HG03103 (cell line): Measurements from ENCODE around the gene GPR75.

Source experiments
- ATAC-seq: cut with Tn5 transposase; IDR thresholded peaks from one replicate; pipeline ENCODE4 v1.9.1; 2021; ENCODE audit warnings: low read depth; ENCODE audit not compliant: unreplicated experiment

GPR75 gene

GRCh38 chr2:53859206-53860181 lies at the start of gene GPR75:
Gene GPR75 (minus strand): TSS chr2:53859967. CDS start chr2:53854756, 5,211 bp downstream.
- no peak for ATAC-seq

- no peak for ATAC-seq
Measured at GRCh38 chr2:53907582-53907981, 47.8 kb upstream of the GPR75 start.

DNA sequence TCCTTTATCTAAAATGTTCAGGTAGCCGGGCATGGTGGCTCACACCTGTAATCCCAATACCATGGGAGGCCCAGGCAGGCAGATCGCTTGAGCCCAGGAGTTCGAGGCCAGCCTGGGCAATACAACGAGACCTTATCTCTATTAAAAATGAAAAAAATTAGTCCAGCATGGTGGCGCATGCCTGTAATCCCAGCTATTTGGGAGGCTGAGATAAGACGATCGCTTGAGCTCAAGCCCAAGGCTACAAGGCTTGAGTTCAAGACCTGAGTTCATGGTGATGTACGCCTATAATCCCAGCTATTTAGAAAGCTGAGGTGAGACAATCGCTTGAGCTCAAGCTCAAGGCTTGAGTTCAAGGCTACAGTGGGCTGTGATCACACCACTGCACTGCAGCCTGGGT lies 45.6 kb upstream of the GPR75 start:
- ATAC-seq: no peak

DNA sequence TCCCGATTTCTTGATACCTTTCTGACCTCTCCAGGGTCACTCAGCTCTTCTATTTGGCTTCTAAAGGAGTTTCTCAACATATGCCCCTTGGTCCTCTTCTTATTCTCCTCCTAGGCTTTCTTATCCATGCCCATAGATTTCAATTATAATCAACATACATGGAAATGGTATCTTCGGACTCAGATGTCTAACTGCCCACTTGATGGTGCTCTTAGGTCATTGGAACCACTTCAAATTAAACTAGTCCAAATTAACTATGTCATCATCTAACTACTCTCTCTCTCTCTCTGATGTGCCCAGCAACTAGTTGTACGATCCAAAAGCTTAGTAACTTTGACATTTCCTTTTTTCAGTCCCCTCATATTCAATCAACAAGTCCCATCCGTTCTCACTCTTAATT lies 43.2 kb upstream of the GPR75 start:
- no peak for ATAC-seq

DNA sequence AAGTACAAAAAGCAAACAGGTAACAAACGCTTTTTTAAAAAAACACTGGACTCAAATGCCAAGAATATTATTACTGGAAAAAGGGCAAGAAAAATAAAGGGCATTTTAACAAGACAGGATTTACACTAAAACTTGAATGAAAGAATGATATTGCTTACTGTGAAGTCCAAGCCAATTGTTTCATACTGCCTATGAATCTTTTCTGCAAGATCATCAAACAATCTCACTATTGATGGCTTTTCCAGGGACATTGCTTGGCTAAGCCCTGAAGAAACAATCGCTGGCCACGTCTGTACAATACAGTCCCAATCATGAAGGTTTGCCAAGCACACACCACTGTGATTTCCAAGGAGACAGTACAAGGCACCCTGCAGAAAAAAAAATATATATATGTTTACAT lies 41.4 kb upstream of the GPR75 start:
- ATAC-seq: no peak

DNA sequence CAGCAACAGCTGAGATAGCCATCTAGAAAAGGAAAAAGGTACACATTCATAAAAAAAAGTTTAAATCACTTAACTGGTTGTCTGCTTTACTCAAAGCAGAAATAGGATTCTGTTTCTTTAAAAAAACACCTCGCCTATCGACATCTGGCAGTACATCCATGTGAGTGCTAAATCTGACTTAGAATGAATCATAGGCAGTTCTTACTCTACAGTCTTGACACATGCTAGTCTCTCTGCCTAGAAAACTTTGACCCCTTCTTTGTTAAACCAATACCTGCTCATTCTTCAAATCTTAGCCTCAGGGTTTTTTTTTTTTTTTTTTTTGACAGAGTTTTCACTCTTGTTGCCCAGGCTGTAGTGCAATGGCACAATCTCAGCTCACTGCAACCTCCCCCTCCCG lies 37.1 kb upstream of the GPR75 start:
- ATAC-seq: no peak

DNA sequence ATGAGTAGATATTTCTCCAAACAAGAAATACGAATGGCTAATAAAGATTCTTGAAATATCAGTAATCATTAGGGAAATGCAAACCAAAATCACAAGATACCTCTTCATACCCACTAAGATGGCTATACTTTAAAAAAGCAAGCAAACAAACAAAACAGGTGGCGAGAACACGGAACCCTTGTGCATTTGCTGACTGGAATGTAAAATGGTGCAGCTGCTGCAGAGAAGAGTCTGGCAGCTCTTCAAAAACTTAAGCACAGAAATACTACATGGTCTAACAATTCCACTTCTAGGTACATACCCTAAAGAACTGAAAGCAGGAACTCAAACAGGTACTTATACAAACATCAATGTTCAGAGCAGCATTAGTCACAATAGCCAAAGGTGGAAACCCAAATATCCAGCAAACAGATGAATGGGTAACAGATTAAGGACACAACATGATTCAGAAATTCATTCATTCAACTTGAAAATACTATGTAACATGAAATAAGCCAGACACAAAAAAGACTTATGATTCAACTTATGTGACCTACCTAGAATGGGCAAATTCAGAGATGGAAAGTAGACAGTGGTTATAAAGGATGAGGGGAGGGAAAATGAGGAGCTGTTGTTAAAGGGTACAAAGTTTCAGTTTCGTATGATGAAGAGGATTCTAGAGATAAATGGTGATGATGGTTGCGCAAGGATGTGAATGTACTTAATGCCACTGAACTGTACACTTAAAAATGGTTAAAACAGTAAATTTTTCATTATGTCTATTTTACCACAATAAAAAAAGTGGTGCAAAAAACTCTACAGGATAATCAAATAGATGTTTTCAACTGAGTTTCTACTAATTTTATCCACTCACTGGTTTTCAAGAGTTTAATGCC lies 26.9 kb upstream of the GPR75 start:
- ATAC-seq: no peak

DNA sequence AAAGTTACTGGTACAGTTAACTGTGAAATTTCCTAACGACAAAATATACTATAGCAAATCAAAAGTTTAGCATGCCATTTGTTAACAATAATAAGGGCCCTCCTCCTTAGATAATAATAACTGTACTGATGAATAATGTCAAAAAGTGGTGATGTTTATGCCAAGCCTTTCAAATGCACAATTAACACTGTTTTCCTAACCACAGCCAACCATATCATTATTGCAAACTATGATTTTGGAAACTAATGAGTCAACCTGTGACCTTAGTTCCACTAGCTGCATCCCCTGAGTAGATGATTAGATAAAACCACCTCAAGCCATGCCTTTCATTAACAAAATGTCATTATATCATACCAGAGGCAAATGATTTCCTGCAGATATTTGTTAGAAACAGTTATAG lies 25.1 kb upstream of the GPR75 start:
- ATAC-seq: no peak

GRCh38 chr2:53881986-53882385 lies 22.2 kb upstream of the GPR75 start:
- ATAC-seq: no peak

GRCh38 chr2:53881360-53881759 lies 21.6 kb upstream of the GPR75 start:
- no peak for ATAC-seq

DNA sequence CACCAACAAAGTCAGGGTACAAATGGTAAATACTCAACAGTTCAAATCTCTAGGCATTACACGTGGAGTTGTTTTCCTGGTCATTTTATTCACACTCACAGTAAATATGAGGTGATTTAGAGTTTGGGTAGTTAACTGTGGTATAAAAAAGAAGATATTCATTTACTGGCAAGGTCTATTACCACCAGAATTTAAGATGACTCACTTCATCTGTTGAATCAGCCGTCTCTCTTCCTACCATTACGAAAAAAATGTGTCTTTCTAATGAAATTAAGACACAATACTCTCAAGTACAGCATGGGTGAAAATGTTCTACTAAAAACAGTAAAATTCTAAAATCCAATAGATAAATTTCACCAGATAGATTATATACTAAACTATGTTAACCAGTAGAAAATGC lies 21.0 kb upstream of the GPR75 start:
- ATAC-seq: no peak

DNA sequence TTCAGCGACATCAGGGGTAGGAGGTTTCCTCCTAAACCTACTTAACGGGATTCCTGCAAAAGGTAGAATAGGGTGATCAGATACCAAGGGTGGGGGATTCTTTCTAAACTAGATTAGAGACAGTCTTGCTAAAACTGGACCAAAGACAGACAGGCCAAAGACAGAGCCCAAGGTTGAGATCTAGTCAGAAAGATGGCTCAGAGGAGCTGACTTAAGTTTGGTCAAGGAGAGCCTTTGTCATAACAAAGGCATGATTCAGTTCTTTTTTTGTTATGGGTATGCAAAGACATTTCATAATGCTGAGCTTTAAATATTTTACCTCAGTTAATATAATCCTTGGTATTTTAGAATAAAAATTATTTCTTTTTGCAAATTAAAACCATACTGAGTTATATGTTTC lies 17.8 kb upstream of the GPR75 start:
- no peak for ATAC-seq

- ATAC-seq: no peak
Measured at GRCh38 chr2:53877112-53877511, 17.3 kb upstream of the GPR75 start.

DNA sequence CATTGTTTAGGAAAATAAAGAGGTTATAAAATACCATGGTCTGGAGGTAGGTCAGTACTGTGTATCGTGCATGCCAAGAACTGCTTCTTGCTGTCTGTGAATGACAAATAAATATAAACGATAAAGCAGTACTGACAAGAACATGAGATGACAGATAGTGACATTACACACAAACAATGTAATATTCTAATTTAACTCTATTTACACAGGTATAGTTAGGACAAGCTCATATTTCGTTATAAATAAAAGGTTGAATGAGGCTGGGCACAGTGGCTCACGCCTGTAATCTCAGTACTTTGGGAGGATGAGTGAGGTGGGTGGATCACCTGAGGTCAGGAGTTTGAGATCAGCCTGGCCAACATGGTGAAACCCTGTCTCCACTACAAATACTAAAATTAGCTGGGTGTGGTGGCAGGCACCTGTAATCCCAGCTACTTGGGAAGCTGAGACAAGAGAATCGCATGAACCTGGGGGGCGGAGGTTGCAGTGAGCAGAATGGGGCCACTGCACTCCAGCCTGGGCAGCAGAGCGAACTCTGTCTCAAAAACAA lies 14.7 kb upstream of the GPR75 start:
- ATAC-seq: no peak

DNA sequence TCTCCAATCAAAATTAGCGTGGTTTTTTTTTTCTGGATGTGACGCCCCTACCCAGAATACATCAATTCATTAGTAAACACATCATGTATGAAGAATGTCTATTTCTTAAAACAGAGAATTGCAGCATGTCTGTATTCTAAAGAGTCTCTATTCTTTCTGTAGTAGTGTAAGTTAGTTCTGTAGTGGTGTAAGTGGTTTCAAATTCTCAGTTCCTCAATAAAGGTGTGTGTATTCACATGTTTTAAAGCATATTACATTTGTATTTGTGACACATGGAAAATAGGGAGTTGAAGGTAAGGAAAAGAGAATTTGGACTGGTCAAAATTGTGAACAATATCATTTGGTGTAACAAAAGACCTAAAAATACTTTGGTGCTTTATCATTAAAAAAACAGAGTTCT lies 8.0 kb upstream of the GPR75 start:
- no peak for ATAC-seq

DNA sequence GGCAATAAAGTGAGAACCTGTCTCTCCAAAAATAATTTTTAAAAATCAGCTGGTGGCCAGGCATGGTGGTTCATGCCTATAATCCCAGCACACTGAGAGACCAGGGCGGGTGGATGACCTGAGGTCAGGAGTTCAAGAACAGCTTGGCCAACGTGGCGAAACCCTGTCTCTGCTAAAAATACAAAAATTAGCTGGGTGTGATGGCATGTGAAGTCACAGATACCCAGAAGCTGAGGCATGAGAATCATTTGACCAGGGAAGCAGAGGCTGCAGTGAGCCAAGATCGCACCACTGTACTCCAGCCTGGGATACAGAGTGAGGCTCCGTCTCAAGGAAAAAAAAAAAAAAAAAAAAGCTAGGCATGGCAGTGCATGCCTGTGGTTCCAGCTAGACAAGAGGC lies 7.4 kb upstream of the GPR75 start:
- ATAC-seq: no peak

DNA sequence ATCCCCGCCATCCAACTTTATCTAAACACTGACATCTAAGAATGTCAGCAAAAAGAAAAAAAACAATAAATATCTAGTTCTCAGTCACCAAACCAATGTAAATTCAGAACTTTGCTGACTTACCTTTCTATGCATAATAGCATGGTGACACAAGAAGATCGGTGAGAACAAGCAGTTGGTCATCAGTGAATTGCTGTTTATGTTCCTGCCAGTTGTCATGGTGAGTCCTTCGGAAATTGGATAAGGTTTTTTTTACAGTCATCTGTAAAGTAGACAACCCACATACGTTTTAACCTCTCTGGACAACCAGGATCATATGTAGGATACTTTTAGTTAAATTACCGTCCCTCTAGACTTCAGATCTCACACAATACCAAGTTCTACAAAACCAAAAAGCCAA lies 6.2 kb upstream of the GPR75 start:
- ATAC-seq: no peak

- ATAC-seq: no peak
Measured at GRCh38 chr2:53865264-53865663, 5.5 kb upstream of the GPR75 start.

DNA sequence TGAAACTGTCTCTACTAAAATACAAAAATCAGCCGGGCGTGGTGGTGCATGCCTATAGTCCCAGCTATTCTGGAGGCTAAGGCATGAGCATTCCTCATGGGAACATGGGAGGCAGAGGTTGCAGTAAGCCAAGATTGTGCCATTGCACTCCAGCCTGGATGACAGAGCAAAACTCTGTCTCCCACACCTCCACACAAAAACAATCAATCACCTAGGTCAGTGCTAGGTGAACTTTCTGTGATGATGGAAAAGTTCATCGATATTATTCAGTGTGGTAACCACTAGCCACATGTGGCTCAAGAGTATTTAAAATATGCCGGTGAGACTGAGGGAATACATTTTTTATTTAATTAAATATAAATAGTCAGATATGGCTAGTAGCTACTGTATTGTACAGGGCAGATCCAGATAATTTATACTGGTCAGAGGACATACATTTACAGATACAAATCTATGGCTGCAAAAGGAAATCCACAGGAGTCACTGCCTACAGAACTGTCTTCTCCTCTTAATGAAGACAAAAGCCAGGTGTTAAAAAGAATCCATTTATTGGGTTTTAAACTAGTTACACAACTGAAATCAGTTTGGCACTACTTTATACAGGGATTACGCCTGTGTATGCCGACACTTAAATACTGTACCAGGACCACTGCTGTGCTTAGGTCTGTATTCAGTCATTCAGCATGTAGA lies 3.9 kb upstream of the GPR75 start:
- no peak for ATAC-seq

DNA sequence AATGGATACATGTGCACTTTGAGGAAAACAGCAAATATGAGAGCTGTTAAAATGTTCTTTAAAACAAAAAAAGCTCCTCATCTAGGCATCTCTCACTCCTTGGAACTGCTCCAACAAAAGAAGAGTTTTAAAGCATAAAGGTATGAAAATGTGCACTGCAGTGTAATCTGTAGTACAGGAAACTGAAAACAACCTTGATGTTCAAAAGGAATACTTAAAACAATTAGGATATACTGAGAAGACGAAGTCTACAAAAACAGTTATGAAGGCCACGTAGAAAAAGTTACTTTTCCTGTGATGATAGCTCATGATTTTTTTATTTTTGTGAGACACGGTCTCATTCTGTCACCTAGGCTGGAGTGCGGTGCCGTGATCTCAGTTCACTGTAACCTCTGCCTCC lies 2.1 kb upstream of the GPR75 start:
- ATAC-seq: no peak

DNA sequence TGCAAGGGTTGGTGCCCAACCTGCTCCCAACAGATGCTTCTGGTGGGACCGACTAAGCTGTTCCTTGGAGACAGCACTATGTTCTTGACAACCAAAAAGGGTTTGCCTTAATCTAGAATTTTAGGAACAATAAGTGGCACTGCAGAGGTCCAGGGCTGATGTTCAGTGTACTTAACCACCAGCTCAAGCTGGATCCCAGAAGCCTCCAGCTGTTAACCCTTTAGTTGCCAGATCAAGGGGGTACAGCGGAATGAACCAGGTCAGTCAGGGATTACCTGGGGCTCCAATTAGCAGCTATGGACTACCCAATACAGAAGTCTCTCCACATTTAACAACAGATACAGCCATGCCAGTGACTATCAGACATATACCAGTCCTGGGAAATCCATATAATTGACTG lies 3.5 kb downstream of the GPR75 start:
- no peak for ATAC-seq
